ENCODE measurements around the gene C17orf100. TPM values are rescaled to one million over a fixed set of nuclear protein-coding genes. Genes with fewer than 3 reads are reported as not detected.

C17orf100 gene
- total RNA-seq, 4 donors from 2014 or later = 0.27 to 1.5 (median 0.57) TPM; not detected in 1

- WGBS, 2 donors = 95 to 100% methylated on average over 1 of the region's 1 CpG
- TF ChIP-seq, protein P1, sequence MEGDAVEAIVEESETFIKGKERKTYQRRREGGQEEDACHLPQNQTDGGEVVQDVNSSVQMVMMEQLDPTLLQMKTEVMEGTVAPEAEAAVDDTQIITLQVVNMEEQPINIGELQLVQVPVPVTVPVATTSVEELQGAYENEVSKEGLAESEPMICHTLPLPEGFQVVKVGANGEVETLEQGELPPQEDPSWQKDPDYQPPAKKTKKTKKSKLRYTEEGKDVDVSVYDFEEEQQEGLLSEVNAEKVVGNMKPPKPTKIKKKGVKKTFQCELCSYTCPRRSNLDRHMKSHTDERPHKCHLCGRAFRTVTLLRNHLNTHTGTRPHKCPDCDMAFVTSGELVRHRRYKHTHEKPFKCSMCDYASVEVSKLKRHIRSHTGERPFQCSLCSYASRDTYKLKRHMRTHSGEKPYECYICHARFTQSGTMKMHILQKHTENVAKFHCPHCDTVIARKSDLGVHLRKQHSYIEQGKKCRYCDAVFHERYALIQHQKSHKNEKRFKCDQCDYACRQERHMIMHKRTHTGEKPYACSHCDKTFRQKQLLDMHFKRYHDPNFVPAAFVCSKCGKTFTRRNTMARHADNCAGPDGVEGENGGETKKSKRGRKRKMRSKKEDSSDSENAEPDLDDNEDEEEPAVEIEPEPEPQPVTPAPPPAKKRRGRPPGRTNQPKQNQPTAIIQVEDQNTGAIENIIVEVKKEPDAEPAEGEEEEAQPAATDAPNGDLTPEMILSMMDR (IDR thresholded peaks at IDR 0.05) = no peak
- TF ChIP-seq POLR2A (IDR thresholded peaks at IDR 0.05) = no peak
- intact Hi-C loops (cut with DNase I) = loop anchor here (10.0 kb wide), 1 partner anchor 166 kb away; no protein-coding TSS in a partner anchor
- H3K4me3 ChIP-seq = no peak overlapping the region
- H3K27ac ChIP-seq = no peak overlapping the region
- H3K9me3 ChIP-seq = no peaks in the 10 kb centered on the region
- no peak for DNase-seq
- no peaks in the 10 kb centered on the region for H3K27me3 ChIP-seq
- peaks cover 0 to 96% (median 11%) of the 10 kb centered on the region in 3 donors for H3K36me3 ChIP-seq
- H3K4me1 ChIP-seq = no peaks in the 10 kb centered on the region
Measured at GRCh38 chr17:6630390-6630789, 21.2 kb upstream of the C17orf100 start.

- H3K9me3 ChIP-seq = no peaks in the 10 kb centered on the region
- intact Hi-C loops (cut with DNase I) = loop anchor here (10.0 kb wide), 1 partner anchor 168 kb away; no protein-coding TSS in a partner anchor
- H3K27ac ChIP-seq = no peak overlapping the region
- peaks cover 0 to 74% (median 11%) of the 10 kb centered on the region in 3 donors for H3K36me3 ChIP-seq
- H3K4me1 ChIP-seq = peaks cover 0 to 6% (median 0%) of the 10 kb centered on the region in 3 donors
- no peaks in the 10 kb centered on the region for H3K27me3 ChIP-seq
- no peak for DNase-seq
- TF ChIP-seq POLR2A (IDR thresholded peaks at IDR 0.05) = no peak
- TF ChIP-seq, protein P1 (IDR thresholded peaks at IDR 0.05) = no peak
- H3K4me3 ChIP-seq = no peak overlapping the region
Measured at GRCh38 chr17:6632530-6632929, 19.0 kb upstream of the C17orf100 start.

DNA sequence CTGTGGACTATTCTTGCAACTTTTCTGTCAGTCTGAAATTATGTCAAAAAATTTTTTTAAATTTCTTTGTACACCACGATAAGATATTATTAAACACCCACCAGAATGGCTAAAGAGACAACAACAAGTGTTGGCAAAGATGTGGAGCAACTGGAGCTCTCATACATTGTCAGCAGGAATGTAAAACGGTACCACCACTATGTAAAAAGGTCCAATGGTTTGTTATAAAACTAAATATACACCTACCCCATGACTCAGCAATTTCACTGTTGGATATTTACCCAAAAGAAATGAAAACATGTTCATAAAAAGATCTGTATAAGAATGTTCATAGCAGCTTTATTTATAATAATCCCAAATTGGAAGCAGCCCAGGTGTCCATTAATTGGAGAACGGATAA is 18.3 kb upstream of the C17orf100 start:
- H3K9me3 ChIP-seq = no peaks in the 10 kb centered on the region
- no peak overlapping the region for H3K27ac ChIP-seq
- H3K4me1 ChIP-seq = peaks cover under 1 to 13% (median 2%) of the 10 kb centered on the region in 3 donors
- H3K4me3 ChIP-seq = no peak overlapping the region
- peaks cover 0 to 67% (median 4%) of the 10 kb centered on the region in 3 donors for H3K36me3 ChIP-seq
- DNase-seq = no peak
- TF ChIP-seq, protein P1 (IDR thresholded peaks at IDR 0.05) = no peak
- no peak for TF ChIP-seq POLR2A (IDR thresholded peaks at IDR 0.05)
- 94 to 98% methylated on average over 3 of the region's 3 CpGs for WGBS, 2 donors
- no peaks in the 10 kb centered on the region for H3K27me3 ChIP-seq
- intact Hi-C loops (cut with DNase I) = loop anchor here (10.0 kb wide), 1 partner anchor 168 kb away; no protein-coding TSS in a partner anchor

DNA sequence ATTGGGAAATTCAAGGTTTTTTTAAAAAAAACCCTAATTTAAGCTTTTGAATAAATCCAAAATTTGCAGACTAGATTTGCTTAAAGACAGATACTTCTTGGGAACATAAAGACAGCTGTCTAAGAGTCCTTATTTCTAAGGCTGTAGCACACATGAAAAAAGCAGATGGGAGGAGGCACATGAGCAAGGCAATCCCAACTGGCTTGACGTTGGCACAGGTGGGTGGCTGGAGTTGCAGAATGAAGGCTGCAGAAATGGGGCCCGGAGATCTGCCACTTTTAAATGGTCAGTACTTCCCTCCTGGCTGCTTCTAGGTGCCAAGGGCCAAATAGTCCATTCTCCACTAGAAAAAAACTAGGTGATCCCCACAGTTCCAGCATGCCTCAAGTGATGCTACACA is 15.5 kb upstream of the C17orf100 start:
- no peak overlapping the region for H3K27ac ChIP-seq
- H3K4me3 ChIP-seq = no peak overlapping the region
- intact Hi-C loops (cut with DNase I) = loop anchor here (10.0 kb wide), 1 partner anchor 171 kb away; no protein-coding TSS in a partner anchor
- TF ChIP-seq POLR2A (IDR thresholded peaks at IDR 0.05) = no peak
- TF ChIP-seq, protein P1 (IDR thresholded peaks at IDR 0.05) = no peak
- no peaks in the 10 kb centered on the region for H3K27me3 ChIP-seq
- H3K36me3 ChIP-seq = peaks cover 0 to 41% (median 3%) of the 10 kb centered on the region in 3 donors
- no peaks in the 10 kb centered on the region for H3K9me3 ChIP-seq
- 50 to 77% methylated on average over 2 of the region's 2 CpGs for WGBS, 2 donors
- peaks cover 16 to 31% (median 19%) of the 10 kb centered on the region in 3 donors for H3K4me1 ChIP-seq
- DNase-seq = no peak

DNA sequence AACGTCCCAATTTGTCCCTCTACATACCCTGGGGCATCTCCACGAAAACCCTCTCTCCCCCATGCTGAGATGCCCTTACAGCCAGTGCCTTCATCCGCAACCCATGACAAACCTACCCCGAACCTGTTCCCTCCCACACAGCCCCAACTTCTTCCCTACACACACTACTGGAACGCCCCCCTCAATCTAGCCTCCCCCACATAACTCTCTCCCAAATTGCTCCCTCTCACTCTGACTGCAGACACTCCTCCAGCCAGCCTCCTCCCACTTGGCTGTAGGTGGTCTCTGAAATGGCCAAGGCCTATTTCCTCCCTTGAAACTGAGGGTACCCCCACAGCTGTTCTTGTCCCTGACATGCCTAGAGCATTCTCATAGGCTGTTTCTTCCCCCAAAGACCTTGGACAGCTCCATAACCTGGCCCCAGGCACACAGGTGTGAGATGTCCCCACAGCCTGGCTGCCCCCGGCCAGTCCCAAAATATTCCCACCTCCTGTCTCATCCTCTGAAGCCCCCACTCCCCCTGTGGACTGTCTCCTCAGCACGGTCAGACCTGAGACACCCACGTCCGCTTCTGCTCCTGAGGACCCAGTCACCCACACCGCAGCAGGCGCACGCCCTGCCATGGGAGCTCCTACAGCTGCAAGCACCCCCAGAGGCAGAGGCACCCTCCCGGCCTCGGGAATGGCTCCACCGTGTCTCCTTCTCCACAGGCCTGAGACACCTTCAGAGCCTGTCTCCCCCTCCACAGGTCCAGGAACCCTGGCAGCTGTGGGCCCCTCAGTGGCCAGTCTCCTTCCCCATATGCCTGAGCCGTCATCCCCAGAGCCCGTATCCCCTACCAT is 14.7 kb upstream of the C17orf100 start:
- Histone ChIP-seq H3K36me3 (peaks cover 0 to 33% (median 0%) of the 10 kb centered on the region in 3 donors), H3K27ac (no peak overlapping the region), H3K27me3 (no peaks in the 10 kb centered on the region), H3K4me3 (no peak overlapping the region), H3K9me3 (no peaks in the 10 kb centered on the region), H3K4me1 (peaks cover 19 to 36% (median 22%) of the 10 kb centered on the region in 3 donors)
- WGBS, 2 donors = 79 to 90% methylated on average over 6 to 14 of the region's 17 CpGs
- DNase-seq = no peak
- intact Hi-C loops (cut with DNase I) = loop anchor here (10.0 kb wide), 1 partner anchor 172 kb away; no protein-coding TSS in a partner anchor
- no peak for TF ChIP-seq POLR2A (IDR thresholded peaks at IDR 0.05)
- TF ChIP-seq, protein P1 (IDR thresholded peaks at IDR 0.05) = no peak

Data from esophagus squamous epithelium (tissue), 5 donors.